C4-2B (cell line): ENCODE results near the gene UNC5C.

Experiments
- ZFX ChIP-seq: fragments of 450-650 bp; IDR thresholded peaks from 2 replicates; pipeline ENCODE4 v1.6.1; 2017
- TF ChIP-seq, protein P1 (sequence below): fragments of 450-650 bp; conservative IDR thresholded peaks from 2 replicates; pipeline ENCODE4 v1.5.1; 2017; ENCODE audit warnings: mild to moderate bottlenecking

DNA sequence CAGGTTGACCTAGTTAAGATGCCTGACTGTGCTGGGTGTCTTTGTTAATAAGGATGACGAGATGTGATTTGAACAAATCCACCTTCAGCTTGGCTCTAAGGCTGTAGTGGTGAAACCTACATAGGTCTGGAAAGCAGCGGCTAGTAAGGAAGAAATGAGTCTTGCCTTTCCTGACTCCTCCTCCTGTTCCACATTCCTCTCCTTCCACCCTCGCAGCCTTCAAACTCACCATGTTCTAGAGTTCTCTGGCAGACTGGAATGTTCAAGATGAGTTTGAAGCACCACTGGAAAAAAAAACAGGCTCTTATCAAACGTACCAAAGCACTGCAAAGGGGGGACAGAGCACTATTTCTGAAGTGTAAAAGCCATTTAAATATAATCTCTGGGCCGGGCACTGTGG, 395.6 kb downstream of the UNC5C start:
- TF ChIP-seq, protein P1, sequence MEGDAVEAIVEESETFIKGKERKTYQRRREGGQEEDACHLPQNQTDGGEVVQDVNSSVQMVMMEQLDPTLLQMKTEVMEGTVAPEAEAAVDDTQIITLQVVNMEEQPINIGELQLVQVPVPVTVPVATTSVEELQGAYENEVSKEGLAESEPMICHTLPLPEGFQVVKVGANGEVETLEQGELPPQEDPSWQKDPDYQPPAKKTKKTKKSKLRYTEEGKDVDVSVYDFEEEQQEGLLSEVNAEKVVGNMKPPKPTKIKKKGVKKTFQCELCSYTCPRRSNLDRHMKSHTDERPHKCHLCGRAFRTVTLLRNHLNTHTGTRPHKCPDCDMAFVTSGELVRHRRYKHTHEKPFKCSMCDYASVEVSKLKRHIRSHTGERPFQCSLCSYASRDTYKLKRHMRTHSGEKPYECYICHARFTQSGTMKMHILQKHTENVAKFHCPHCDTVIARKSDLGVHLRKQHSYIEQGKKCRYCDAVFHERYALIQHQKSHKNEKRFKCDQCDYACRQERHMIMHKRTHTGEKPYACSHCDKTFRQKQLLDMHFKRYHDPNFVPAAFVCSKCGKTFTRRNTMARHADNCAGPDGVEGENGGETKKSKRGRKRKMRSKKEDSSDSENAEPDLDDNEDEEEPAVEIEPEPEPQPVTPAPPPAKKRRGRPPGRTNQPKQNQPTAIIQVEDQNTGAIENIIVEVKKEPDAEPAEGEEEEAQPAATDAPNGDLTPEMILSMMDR: no peak
- no peak for TF ChIP-seq ZFX
